ENCODE results near the gene RPS19. TPM values are rescaled to one million over a fixed set of nuclear protein-coding genes. Genes with fewer than 3 reads are reported as not detected.

The RPS19 gene
- polyA plus RNA-seq, 6 donors from 2014 or later = 4,276 to 8,441 (median 6,198) TPM

DNA sequence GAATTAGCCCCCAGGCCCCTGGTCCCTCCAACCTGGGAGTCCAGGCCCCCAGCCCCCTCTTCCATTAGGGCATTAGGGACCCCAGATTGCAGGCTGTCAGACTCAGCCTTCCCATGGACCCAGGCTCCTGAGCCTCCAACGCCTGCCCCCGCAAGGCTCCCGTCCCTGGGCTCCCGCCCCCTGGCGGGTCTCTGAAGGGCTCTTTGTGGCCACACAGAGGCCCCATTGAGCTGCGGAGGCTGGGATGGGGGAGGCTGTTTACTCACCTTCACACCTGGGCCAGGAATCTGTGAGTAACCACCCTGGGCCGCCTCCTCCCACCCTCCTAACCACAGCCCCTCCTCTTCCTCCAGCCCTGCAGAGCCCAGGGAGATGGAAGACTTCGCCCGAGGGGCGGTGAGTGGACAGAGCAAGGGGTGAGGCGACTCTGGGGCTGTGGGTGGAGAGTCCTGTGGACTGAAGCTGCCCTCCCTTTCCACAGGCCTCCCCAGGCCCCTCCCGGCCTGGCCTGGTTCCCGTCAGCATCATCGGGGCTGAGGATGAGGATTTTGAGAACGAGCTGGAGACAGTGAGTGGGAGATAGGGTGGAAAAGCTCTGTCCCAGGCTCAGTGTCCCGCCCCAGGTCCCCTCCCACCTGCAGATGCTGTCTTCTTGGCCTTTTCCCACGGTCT lies 27.8 kb downstream of the RPS19 start:
- Mint-ChIP-seq H3K4me1 (peaks cover 48 to 57% (median 55%) of the 10 kb centered on the region in 3 donors), H3K27me3 (no peaks in the 10 kb centered on the region), H3K36me3 (peaks cover under 1 to 5% of the 10 kb centered on the region in 2 donors), H3K4me3 (peak overlapping the region; percentile 85 to 100 (median 97)), H3K9me3 (no peaks in the 10 kb centered on the region), H3K27ac (peak overlapping the region; percentile 95 to 99 (median 98))
- ATAC-seq (ENCODE audit: low read depth in 2 of 2) (peak; percentile 18 to 20), DNase-seq (peak; percentile 64)

DNA sequence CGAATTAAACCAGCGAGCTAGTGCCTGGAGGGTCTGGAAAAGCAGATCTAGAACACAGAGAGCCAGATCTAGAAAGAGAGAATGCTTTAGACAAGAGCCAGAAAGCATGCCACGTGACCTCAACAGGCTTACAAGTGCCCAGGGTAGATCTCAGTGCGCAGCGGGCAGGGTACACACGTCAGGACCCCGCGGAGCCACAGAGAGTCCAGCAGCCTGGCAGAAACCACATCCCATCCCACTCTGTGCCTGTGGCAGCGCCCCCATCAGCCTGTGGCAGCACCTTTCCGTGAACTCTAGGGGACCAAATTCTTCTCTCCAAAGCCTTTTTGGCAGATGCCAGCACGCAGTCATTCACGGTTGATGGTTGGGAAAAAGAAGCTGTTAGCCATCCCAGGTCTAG lies 28.9 kb downstream of the RPS19 start:
- peaks cover 3 to 5% of the 10 kb centered on the region in 2 donors for H3K36me3 Mint-ChIP-seq
- no peaks in the 10 kb centered on the region for H3K9me3 Mint-ChIP-seq
- H3K4me3 Mint-ChIP-seq = peak overlapping the region in 6 of 8 donors; percentile 53 to 100 (median 87)
- H3K27ac Mint-ChIP-seq = peak overlapping the region in 4 of 6 donors; percentile 24 to 97 (median 76)
- no peaks in the 10 kb centered on the region for H3K27me3 Mint-ChIP-seq
- H3K4me1 Mint-ChIP-seq = peaks cover 48 to 59% (median 57%) of the 10 kb centered on the region in 3 donors
- no peak for DNase-seq
- no peak for ATAC-seq (ENCODE audit: low read depth in 2 of 2)

DNA sequence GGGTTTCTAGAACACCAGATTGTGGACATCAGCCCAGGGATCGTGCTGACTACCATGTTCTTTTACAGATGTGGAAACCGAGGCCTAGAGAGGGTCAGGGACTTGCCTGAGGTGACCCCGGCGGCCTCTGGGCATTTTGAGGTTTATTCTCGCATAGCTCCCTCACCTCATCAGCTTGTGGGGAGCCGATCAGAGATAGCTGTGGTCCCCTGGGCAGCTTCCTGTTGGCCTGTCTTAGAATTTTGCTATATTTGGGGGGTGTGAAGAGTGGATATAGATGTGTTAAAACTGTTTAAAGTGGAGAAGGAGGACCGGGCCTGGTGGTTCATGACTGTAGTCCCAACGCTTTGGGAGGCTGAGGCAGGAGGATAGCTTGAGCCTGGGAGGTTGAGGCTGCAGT lies 29.8 kb downstream of the RPS19 start:
- H3K27ac Mint-ChIP-seq = peak overlapping the region in 4 of 6 donors; percentile 42 to 97 (median 56)
- H3K4me3 Mint-ChIP-seq = peak overlapping the region in 1 of 8 donors; percentile 100
- no peaks in the 10 kb centered on the region for H3K9me3 Mint-ChIP-seq
- H3K4me1 Mint-ChIP-seq = peaks cover 44 to 54% (median 53%) of the 10 kb centered on the region in 3 donors
- no peak for DNase-seq
- no peaks in the 10 kb centered on the region for H3K27me3 Mint-ChIP-seq
- peaks cover 5 to 7% of the 10 kb centered on the region in 2 donors for H3K36me3 Mint-ChIP-seq
- ATAC-seq (ENCODE audit: low read depth in 2 of 2) = no peak

DNA sequence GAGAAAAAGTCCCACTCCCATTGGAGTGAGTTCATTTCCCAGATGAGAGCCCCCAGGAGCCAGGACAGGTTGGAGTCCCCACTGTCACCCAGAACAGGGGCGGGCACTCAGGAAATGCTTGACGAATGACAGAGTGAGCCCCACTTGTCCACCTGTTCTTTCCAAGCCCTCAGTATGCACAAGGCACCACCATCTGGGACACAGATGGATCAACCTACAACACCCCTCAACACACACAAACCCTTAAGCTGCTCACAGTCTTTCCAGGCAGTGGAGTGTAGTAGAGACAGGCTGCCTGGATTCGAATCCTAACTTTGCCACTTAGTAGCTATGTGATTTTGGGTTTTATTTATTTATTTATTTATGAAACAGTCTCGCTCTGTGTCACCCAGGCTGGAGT lies 30.9 kb downstream of the RPS19 start:
- H3K27me3 Mint-ChIP-seq = no peaks in the 10 kb centered on the region
- DNase-seq (no peak), ATAC-seq (ENCODE audit: low read depth in 2 of 2) (no peak)
- peaks cover 5 to 15% of the 10 kb centered on the region in 2 donors for H3K36me3 Mint-ChIP-seq
- no peak overlapping the region for H3K4me3 Mint-ChIP-seq
- peak overlapping the region in 1 of 6 donors; percentile 82 for H3K27ac Mint-ChIP-seq
- peaks cover 42 to 52% (median 49%) of the 10 kb centered on the region in 3 donors for H3K4me1 Mint-ChIP-seq
- H3K9me3 Mint-ChIP-seq = no peaks in the 10 kb centered on the region

DNA sequence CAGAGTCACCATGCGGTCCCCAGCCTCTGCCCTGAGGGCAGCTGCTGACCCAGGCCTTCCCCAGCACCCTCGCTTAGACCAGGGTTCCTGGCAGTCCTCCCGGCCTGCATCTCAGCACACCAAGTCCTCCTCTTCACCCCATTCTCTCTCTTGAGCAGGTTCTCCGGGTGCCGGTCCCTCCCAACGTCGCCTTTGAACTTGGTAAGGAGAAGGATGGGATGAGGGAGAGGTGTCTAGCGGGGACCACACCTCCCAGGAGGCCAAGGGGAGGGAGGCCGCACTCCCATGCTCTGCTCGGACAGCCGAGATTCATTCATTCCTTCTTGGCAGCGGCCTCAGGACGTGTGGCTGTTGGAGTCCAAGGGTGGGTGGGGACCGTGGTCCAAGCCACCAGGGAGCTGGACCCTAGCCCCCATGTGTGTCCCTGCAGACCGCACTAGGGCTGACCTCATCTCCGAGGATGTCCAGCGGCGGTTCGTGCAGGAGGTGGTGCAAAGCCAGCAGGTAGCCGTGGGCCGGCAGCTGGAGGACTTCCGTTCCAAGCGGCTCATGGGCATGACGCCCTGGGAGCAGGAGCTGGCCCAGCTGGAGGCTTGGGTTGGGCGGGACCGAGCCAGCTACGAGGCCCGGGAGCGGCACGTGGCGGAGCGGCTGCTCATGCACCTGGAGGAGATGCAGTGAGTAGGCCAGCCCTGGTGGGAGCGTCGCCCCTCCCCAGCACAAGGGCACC lies 32.3 kb downstream of the RPS19 start:
- peak overlapping the region in 1 of 6 donors; percentile 62 for H3K27ac Mint-ChIP-seq
- ATAC-seq (ENCODE audit: low read depth in 2 of 2) (no peak), DNase-seq (no peak)
- no peaks in the 10 kb centered on the region for H3K27me3 Mint-ChIP-seq
- H3K9me3 Mint-ChIP-seq = no peaks in the 10 kb centered on the region
- H3K4me3 Mint-ChIP-seq = no peak overlapping the region
- peaks cover 5 to 16% of the 10 kb centered on the region in 2 donors for H3K36me3 Mint-ChIP-seq
- peaks cover 37 to 44% (median 38%) of the 10 kb centered on the region in 3 donors for H3K4me1 Mint-ChIP-seq

DNA sequence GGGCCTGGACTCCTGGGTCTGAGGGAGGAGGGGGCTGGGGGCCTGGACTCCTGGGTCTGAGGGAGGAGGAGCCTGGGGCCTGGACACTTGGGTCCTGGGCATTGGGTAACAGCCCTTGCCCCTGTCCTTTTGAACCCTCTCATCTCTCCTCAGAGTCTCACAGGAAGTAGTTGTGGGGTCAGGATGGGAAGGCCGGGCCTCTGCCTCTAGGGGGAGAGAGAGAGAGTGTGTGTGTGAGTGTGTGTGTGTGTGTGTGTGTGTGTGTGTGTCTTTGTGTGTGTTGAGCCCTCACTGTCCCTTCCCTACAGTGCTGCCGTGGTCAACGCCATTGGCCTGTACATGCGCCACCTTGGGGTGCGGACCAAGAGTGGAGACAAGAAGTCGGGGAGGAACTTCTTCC lies 33.8 kb downstream of the RPS19 start:
- H3K27ac Mint-ChIP-seq = peak overlapping the region in 3 of 6 donors; percentile 49 to 89 (median 73)
- H3K4me3 Mint-ChIP-seq = peak overlapping the region in 1 of 8 donors; percentile 25
- no peaks in the 10 kb centered on the region for H3K9me3 Mint-ChIP-seq
- H3K4me1 Mint-ChIP-seq = peaks cover 31 to 39% (median 33%) of the 10 kb centered on the region in 3 donors
- DNase-seq (no peak), ATAC-seq (ENCODE audit: low read depth in 2 of 2) (no peak)
- H3K36me3 Mint-ChIP-seq = peaks cover under 1 to 26% of the 10 kb centered on the region in 2 donors
- H3K27me3 Mint-ChIP-seq = no peaks in the 10 kb centered on the region

DNA sequence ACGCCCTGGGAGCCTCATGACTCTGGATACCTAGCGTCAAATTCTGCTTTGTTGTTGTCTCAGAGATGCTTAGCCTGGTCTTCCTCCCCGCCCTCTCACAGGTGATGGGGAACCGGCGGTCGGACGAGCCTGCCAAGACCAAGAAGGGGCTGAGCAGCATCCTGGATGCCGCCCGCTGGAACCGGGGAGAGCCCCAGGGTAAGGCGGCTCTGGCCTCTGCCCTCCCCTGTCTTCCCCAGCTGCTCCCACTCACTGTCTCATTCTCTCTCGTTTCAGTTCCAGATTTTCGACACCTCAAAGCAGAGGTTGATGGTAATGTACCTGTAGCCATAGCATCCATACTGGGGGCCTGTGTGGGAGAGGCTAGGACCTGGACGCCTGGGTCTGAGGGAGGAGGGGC lies 34.3 kb downstream of the RPS19 start:
- Mint-ChIP-seq H3K36me3 (peaks cover 5 to 30% of the 10 kb centered on the region in 2 donors), H3K27ac (peak overlapping the region in 3 of 6 donors; percentile 49 to 73 (median 50)), H3K4me3 (no peak overlapping the region), H3K4me1 (peaks cover 33 to 43% (median 34%) of the 10 kb centered on the region in 3 donors), H3K9me3 (no peaks in the 10 kb centered on the region), H3K27me3 (no peaks in the 10 kb centered on the region)
- DNase-seq (no peak), ATAC-seq (ENCODE audit: low read depth in 2 of 2) (no peak)

DNA sequence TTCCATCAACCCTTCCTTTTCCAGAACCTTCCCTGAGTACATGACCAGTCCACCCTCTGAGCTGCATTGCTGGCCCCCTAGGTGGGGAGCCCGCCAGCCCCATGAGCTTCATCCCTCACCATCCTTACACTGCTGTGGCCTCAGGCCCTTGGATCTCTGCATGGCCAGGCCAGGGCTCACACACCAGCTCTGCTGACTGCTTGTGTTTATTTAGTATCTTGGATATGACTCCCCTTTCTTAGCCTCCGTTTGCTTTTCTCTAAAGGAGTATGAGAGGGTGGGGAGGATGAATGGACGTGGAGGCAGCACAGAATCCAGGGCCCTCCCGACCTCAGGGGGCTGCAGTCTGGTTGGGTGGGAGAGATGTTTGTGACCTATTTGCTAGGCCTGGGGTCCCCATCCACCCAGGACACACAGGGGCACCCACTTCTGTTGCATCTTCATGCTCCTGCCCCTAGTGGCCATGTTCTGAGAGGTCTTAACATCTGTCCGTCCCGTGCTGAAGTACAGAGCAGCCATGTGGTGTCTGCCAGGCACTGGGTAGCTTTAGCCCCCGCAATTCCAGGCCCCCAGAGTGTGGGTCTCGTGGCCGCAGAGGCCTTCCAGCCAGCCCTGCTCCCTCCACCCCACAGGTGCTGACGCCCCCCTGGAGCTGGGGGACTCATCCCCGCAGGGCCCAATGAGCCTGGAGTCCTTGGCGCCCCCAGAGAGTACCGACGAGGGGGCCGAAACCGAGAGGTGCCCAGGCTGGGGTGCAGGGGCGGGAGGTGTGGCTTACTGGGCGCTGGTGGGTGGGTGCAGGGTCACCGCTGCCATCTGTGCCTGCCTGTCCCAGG lies 35.9 kb downstream of the RPS19 start:
- Mint-ChIP-seq H3K4me3 (no peak overlapping the region), H3K4me1 (peaks cover 27 to 36% (median 29%) of the 10 kb centered on the region in 3 donors), H3K27ac (peak overlapping the region in 5 of 6 donors; percentile 51 to 88 (median 83)), H3K27me3 (no peaks in the 10 kb centered on the region), H3K36me3 (peaks cover 12 to 32% of the 10 kb centered on the region in 2 donors), H3K9me3 (no peaks in the 10 kb centered on the region)
- DNase-seq (no peak), ATAC-seq (ENCODE audit: low read depth in 2 of 2) (peak in 1 of 2 donors; percentile 37)

DNA sequence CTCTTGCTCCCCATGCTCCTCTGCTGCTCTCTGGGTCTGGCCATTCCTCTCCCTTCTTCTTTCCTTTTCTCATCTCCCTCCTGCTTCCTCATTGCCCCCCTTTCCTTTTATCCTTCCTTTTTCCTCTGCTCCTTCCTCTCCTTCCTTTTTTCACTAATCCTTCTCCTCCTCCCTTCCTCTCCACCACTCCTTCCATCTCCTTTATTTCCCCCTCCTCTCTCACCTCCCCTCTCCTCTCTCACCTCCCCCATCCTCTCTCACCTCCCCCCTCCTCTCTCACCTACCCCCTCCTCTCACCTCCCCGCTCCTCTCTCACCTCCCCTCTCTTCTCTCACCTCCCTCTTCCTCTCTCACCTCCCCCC lies 36.5 kb downstream of the RPS19 start:
- Mint-ChIP-seq H3K9me3 (no peaks in the 10 kb centered on the region), H3K4me1 (peaks cover 25 to 34% (median 27%) of the 10 kb centered on the region in 3 donors), H3K27me3 (no peaks in the 10 kb centered on the region), H3K4me3 (no peak overlapping the region), H3K36me3 (peaks cover 12 to 32% of the 10 kb centered on the region in 2 donors), H3K27ac (peak overlapping the region in 1 of 6 donors; percentile 83)
- ATAC-seq (ENCODE audit: low read depth in 2 of 2) (no peak), DNase-seq (no peak)

DNA sequence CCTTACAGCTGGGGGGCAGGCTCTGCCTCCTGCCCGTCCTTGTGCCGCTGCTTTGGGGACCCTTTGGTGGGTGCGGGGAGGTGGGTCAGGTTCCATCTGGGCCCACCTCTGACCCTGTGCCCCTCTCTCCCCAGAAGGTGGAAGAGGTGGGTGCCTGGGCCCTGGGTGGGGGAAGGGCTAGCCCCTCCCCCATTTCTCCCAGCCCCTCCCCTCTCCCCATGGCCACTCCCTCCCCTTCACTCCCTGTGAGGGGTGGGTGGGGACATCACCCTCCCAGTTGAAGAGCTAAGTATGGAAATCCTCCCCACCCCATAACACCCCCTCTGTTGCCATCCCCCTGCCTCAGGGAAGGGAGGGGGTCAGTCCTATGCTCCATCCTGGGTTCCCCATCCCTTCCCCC lies 37.1 kb downstream of the RPS19 start:
- H3K9me3 Mint-ChIP-seq = no peaks in the 10 kb centered on the region
- no peaks in the 10 kb centered on the region for H3K27me3 Mint-ChIP-seq
- ATAC-seq (ENCODE audit: low read depth in 2 of 2) (no peak), DNase-seq (no peak)
- no peak overlapping the region for H3K4me3 Mint-ChIP-seq
- peaks cover 12 to 32% of the 10 kb centered on the region in 2 donors for H3K36me3 Mint-ChIP-seq
- peaks cover 22 to 33% (median 32%) of the 10 kb centered on the region in 3 donors for H3K4me1 Mint-ChIP-seq
- H3K27ac Mint-ChIP-seq = no peak overlapping the region

DNA sequence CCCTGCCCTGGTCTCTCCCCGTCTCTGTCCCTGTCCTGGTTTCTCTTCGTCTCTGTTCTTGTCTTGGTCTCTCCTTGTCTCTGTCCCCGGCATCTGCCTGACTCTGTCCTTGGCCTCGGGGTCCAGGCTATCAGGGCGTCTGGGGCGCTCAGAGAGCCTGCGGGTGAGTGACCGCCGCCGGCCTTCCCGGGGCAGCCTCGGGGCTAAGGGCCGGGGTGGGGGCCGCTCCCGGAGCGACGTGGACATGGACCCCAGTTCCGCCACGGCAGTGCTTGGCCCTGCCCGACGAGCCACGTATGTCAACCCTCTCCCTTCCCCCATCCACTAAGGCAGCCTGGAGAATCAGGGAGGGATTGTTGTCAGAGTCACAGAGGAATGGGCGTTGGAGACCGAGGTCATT lies 37.8 kb downstream of the RPS19 start:
- DNase-seq (no peak), ATAC-seq (ENCODE audit: low read depth in 2 of 2) (no peak)
- Mint-ChIP-seq H3K27me3 (no peaks in the 10 kb centered on the region), H3K9me3 (no peaks in the 10 kb centered on the region), H3K36me3 (peaks cover 12 to 32% of the 10 kb centered on the region in 2 donors), H3K4me1 (peaks cover 21 to 35% (median 32%) of the 10 kb centered on the region in 3 donors), H3K27ac (peak overlapping the region in 5 of 6 donors; percentile 33 to 87 (median 61)), H3K4me3 (no peak overlapping the region)

DNA sequence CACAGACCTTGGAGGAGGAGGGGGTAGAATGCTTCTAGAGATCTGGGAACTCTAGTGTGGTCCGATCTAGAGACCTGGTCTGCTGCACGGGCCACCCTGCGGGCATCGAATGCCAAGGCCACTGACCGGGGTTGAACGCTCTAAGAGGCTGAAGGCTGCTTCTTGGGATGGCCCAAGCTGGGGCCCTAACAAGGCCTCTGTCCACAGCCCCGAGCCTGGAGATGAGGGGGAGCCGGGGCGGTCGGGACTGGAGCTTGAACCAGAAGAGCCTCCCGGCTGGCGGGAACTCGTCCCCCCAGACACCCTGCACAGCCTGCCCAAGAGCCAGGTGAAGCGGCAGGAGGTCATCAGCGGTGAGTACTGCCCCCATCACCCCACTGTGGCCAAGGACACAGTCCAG lies 38.2 kb downstream of the RPS19 start:
- no peak overlapping the region for H3K4me3 Mint-ChIP-seq
- no peaks in the 10 kb centered on the region for H3K27me3 Mint-ChIP-seq
- H3K4me1 Mint-ChIP-seq = peaks cover 18 to 35% (median 28%) of the 10 kb centered on the region in 3 donors
- H3K27ac Mint-ChIP-seq = peak overlapping the region in 3 of 6 donors; percentile 50 to 87 (median 65)
- no peak for ATAC-seq (ENCODE audit: low read depth in 2 of 2)
- H3K36me3 Mint-ChIP-seq = peaks cover 12 to 32% of the 10 kb centered on the region in 2 donors
- no peak for DNase-seq
- no peaks in the 10 kb centered on the region for H3K9me3 Mint-ChIP-seq

Measured in naive B cell (primary cell).